Limb (tissue), 2 donors: ENCODE data around the gene PDPK1.
"Not testable (repeated sequence)": the region's sequence is repeated elsewhere in the genome, so short reads cannot be mapped to it uniquely, and the experiment has no call there.

Experiments used
- DNase-seq, 2 donors: peaks; one replicate each; pipeline ENCODE4 v3.0.0-alpha.2; 2016; ENCODE audit errors: extremely low spot score in 2 of 2

Gene PDPK1

DNA sequence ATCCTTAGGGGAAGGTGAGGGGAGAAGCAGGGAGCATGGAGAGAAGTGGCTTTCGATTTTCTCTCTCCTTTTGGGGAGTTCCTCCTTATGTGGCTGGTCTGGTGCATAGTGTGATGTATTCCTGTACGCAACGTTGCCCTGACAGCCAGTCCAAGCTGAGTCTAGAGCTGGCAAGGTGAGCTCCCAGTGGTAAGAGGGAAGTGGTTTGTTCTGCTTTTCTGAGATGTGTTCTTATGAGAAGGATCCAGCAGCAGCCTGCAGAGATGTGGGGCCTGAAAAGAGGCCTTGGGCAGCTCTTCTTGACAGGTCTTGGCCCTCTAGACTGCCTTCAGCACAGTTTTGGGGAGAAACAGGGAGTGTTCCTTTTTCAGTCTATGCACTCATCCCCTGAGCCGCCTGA is 3.1 kb downstream of the PDPK1 start:
- DNase-seq: not testable (repeated sequence)

DNA sequence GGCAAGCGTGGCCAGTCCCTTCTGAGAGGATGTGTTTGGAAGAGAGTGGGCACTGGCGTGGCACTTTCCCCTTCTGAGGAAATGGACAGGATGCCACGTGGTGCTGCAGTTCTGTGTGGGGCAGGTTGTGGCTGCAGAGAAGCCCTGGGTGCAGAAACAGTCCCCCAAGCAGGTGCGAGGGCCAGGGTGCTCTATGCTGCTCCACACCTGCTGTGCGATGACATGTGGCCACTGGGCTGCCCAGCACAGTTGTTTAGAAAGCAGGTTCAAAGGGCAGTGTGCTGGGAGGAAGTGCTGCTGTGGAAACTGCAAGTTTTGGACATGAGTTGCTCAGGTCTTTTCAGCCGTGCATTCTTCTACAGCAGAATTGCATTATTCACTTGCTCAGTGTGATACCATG is 3.6 kb downstream of the PDPK1 start:
- not testable (repeated sequence) for DNase-seq

DNA sequence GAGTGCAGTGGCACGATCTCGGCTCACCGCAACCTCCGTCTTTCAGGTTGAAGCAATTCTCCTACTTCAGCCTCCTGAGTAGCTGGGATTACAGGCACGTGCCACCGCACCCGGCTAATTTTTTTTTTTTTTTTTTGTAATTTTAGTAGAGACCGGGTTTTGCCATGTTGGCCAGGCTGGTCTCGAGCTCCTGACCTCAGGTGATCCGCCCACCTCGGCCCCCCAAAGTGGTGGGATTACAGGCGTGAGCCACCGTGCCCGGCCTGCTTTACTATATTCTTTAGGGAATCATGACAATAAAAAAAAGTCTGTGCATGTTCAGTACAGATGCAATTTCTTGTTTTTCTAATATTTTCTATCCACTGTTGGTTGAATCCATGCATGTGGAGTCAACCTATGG is 6.0 kb downstream of the PDPK1 start:
- DNase-seq: not testable (repeated sequence)

DNA sequence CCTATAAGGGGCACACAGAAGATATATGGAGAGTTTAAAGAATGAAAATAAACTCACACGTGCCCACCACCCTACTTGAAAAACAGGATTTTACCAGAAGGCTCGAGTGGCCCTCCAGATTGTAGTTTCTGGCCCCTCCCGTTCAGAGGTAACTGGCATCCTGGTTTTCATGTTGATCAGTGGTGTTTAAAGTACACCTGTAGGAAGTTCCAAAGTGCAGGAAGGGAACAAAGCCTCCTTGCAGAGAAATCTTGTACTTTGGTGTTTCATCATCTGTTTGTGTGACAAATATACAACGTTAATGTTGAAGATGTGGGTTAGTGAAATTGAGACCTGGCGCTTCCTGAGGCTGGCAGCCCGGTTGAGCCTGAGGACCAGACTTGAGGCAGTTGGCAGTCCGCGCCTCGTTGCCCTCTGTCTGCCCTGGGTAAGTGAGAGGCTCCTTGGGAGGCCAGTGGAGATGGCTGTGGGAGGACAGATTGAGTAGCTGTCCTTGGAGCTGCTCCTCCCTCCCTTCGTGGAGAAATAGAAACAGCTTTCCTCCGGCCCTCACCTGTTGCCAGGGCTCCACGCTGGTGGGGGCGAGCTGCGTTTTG is 12.6 kb downstream of the PDPK1 start:
- DNase-seq: not testable (repeated sequence)

DNA sequence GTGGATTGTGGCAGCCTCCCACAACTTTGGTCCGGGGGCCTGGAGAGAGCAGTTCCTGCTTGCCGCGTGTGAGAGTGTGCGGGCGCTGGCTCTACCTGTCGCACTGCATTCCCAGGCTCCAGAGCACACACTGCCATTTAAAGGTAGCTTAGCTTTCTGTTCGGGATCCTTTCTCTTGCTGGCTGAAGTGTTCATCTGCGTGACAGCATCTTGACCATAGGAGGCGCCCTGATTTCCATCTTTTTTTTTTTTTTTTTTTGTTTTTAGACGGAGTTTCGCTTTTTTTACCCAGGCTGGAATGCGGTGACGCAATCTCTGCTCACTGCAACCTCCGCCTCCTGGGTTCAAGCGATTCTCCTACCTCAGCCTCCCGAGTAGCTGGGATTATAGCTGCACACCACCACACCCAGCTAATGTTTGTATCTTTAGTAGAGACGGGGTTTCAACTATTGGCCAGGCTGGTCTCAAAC is 13.6 kb downstream of the PDPK1 start:
- DNase-seq: not testable (repeated sequence)

DNA sequence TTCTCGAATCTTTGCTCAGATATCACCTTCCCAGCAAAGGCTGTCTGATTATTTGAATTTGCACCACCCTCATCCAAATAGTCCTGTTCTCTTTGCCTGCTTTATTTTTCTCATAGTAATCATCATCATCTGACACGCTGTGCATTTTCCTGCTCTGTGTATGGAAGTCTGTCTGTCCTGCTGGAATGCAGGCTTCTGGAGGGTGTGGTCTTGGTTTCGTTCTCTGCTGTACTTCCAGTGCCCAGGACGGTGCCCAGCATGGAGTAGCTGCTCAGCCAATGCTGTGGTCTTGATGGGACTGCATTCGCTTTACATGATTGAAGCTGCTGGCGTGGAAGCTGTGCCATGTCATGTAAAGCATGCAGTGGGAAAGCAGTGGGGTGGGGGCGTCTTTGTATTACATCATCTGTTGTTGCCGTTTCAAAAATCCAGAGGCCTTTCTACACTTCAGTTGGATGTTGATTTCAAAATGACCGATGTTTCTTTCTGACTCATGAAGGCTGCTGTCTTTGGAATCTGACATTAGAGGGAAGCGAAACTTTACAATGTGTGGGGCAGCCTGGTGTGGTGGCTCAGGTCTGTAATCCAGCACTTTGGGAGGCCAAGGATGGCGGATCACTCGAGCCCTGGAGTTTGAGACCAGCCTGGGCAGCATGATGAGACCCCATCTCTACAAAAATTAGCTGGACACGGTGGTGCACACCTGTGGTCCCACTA is 17.0 kb downstream of the PDPK1 start:
- not testable (repeated sequence) for DNase-seq

DNA sequence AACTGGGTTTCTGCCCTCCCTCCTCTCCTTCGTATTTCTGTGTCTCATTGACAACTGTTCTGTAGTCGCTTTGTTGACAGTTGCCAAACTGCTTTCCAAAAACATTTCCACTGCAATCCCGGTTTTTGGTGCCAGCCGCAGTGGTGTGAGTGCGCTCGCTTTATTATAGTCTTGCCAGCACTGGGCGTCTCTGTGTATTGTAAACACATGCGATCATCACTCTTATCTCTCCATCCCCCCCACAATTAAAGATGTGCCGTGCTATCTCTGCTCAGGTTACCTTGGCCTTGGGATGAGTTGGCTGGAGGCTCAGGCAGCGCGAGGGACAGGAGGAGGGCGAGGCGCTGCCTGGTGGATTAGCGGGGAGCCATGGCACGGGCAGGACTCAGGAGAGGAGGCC is 19.3 kb downstream of the PDPK1 start:
- not testable (repeated sequence) for DNase-seq

DNA sequence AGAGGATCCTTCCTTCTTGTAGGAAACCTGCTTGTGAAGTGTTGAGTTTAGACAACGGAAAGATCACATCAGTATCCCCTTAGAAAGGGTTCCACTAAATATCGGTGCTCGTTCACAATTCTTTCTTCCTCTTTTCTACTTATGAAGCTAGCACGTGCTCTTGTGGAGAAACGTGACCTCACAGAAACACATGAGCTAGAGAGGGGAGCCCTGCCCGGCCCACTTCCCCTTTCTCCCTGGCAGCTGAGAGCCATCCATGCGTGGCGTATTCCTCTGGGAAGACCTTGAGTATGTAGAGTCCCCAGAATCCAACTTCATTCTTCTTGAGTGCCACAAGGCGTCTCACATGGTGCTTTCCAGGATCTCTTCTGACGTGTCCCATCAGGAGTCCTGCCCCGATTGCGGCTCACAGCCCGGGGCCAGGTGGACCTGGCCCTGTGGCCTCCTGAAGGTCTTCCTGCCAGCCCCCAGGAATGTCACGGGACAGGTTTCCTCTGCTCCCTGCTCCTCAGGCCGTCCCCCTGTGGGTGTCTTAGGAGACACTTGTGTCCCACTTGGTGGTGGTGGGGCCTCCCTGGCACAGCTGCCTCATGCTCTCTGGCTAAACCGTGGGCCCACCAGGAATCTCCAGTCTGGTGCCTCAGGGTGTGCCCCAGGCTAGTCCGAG is 22.4 kb downstream of the PDPK1 start:
- not testable (repeated sequence) for DNase-seq

DNA sequence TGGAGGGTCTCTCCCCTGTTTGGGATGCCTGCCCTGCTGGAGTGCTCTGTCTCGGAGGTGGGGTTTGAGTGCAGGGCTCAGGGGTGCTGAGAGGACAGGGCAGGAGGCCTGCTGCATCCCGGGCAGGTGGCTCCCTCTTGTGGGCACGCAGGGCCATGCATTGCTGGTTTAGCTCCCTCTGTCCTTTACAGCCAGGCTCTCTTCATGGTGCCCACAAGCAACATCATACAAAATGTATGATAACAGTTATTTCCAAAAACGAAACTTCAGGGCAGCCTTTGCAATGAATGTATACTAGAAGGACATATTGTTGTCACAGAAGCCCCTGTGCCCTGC is 22.9 kb downstream of the PDPK1 start:
- not testable (repeated sequence) for DNase-seq

DNA sequence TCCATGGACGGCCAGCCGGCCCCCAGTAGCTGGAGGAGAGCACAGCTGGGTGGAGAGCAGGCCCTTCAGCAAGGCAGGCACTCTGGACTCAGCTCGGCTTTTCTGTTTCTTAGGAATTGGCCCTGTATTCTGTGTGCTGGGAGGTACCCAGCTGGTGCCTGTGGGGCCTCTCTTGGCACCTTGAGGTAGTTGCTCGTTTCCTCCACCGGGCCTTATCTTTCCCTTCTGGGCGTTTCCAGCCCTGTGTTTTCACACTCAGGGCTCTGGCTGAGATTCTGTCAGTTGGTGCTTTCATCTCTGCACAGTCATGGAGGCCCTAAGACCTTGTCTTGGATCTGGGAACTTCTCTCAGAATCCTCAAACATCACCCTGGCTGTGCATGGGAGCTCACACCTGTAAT is 29.7 kb downstream of the PDPK1 start:
- not testable (repeated sequence) for DNase-seq

DNA sequence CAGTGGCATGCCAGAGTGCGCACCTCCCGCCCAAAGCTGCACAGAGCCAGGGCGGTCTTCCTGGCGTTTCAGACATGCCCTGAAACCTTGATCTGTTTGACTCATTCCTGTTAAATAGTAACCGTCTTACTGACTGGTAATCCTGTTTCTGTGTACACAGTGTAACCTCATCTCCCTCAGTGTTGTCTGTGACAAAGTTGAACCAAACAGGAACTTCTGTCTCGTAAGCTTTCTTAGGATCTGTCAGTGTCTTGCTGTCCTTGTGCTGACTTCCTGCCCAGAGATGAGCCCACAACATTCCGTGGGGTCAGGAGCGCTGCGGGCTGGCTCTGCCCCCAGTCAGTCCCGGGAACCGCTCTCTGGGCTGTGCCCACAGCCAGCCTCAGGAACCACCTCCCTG is 30.8 kb downstream of the PDPK1 start:
- not testable (repeated sequence) for DNase-seq

DNA sequence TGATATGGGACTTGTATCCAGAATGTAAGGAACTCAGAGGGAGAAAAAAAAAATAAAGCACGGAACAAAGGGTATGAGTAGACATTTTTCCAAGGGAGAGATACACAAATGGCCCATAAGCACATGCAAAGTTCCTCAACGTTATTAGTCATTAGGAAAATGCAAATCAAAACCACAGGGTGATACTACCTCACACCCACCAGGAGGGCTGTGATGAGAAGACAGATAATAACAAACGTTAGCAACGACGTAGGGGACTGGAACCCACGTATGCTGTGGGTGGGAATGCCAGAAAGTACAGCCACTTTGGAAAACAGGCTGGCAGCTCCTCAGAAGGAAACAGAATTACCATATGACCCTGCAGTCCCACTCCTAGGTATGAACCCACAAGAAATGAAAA is 34.9 kb downstream of the PDPK1 start:
- not testable (repeated sequence) for DNase-seq

DNA sequence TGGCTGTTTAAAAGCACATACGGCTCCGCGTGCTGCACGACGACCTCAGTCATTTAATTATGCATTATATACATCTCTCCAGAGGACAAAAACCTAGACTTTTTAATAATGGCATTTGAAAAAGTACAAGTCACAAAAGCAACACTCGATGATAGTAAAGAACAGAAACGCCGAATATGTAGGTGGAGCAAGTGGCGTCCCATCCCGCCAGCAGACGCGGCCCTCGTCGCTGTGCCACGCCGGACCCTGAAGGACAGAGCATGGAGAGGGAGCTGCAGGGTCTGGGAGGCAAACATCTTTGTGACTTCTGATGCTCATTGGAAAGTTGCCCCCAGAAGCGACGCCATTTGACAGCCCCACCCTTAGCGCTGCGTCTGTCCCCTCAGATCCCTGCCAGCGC is 38.0 kb downstream of the PDPK1 start:
- not testable (repeated sequence) for DNase-seq

DNA sequence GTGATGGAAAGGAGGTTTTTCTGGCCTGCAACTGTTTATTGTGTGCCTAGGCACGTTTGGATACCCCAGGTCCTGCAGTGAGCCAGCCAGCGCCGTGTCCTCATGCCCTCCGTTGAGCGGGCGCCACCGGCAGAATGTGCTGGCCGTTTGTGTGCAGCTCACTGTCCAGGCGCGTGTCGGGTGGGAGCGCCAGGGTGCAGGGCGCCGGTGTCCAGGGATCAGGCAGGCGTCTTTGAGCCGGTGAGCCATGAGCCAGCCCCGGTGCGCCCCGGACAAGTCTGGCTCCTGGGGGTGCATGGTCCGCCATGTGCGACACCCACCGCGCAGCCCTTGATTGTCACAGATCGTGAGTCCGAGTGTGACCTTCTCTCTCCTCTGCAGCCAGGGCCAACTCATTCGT is 39.2 kb downstream of the PDPK1 start:
- not testable (repeated sequence) for DNase-seq

DNA sequence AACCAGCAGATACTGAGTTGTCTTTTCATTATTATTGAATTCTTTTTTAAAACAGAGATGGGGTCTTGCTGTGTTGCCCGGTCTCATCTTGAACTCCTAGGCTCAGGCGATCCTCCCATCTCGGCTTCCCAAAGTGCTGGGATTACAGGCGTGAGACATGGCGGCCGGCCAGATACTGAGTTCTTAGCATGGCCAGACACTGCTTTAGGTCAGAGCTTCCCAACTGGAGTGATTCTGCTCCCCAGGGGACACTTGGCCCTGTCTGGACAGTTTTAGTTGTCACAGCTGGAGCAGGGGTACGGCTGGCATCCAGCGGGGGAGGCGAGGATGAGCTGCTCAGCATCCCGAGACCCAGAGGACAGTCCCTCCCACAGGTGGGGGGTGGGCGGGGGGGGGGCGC is 41.1 kb downstream of the PDPK1 start:
- DNase-seq: not testable (repeated sequence)

DNA sequence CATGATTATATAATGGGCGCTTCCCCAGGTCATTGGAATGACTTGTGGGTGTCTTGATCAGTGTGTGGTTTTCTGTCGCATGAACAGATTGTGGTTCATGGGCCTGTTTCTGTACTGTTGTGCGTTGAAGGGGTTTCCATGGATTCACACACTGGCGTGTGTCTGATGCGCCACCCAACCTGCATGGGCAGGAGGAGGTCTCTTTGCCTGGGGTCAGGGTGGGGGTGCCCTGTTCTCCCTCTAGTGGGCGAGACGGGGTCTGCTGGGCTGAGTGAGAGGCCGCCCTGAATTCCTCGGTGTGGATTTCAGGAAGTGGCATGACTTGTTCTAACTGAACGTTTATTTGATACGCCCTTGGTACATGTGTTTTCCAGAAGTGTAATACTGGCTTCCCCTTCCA is 42.3 kb downstream of the PDPK1 start:
- not testable (repeated sequence) for DNase-seq

DNA sequence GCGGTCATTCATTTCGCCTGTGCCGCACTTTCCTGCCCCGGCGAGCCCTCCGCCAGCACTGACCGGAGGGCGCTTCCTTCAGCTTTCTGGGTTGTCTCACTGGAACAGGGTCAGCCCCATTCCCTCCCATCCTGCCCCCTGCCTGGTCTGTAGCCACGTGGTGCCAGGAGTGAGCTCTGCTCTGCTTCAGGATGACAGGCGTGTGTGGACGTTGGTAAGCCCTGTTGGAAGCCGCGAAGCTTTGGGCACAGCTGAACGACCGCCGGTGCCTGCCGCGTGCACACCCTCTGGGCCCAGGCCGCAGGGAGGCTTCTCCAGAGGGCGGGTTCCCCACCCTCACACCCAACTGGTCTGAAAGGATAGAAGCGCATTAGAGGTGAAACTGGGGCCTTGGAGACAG is 43.0 kb downstream of the PDPK1 start:
- not testable (repeated sequence) for DNase-seq

DNA sequence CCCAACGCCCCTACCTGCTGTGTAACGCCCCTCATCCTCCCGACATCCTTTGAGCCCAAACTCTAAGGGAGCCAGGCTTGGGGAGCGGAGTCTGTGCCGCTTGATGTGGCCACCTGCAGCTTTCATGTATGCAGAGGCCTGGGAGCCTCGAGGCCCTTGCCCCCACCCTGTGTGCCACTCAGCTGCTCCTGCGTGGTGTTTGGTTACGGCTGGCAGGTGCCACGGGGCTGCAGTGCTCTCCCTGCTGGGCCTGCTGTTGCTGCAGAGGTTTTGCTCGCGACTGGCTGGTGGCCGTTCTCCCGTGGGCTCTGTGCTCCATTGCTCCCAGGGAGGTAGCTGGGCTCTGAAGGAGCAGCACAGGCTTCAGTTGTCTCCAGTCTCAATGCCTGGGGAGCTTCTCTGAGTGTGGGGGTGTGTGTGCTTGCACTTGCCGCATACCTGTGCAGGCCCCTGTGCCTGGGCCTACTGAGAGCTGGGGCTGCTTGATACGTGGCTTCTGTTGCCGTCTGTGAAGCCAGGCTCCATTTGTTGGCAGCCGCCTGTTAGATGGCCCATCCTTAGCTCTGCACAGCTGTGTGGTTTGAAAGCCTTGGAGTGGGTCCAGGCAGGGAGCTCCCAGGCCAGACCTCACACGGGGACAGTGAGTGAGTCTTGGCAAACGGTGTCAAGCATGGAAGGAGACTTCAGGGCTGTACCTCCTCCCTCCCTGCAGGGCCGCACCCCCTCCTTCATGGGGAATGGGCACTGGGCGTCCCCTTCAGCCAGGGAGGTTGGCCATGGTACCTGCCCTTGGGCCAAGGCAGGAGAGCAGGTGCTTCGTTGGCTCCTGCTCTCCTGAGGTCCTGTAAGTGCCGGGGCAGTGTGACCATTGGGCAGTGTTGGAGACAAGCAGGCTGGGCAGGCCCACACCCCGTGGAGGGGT is 47.2 kb downstream of the PDPK1 start:
- DNase-seq: peak in 1 of 2 donors; percentile 48

DNA sequence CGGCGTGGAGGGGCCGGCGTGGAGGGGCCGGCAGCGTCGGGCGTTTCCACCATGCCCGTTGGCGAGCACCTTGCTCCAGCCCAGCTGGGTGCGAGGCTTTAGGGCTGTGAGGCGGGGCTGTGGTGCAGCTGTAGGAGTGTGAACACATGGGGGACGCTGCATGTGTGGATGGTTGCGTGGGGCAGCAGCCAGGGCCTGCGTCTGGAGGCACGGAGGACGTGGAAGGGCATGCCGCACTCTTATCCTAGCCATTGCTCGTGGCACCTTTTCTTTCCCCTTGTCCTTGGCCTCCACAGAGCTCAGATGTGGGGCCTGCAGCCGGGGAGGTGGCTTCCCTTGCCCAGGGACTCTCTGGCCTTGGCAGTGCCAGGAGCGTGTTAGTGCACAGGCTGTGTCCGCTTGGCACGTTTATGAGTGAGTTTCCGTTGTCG is 47.8 kb downstream of the PDPK1 start:
- no peak for DNase-seq

DNA sequence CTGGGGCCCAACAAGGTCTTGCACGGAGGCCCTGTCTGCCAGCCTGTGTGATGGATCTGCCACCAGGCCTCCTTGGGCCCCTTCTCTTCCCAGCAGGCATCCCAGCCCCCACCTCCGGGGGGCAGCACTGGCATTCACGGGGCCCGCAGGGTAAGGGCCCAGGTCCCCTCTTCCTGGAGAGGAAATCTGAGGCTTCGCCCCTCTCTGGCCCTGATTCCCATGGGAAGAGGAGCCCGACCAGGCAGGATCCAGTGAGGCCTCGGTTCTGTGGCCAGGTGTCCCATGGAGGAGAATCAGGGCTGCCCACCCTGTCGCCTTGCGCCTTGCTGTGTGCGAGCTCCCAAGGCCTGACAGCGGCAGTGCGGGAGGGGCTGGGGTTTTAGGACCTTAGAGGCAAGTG is 48.4 kb downstream of the PDPK1 start:
- DNase-seq: no peak

DNA sequence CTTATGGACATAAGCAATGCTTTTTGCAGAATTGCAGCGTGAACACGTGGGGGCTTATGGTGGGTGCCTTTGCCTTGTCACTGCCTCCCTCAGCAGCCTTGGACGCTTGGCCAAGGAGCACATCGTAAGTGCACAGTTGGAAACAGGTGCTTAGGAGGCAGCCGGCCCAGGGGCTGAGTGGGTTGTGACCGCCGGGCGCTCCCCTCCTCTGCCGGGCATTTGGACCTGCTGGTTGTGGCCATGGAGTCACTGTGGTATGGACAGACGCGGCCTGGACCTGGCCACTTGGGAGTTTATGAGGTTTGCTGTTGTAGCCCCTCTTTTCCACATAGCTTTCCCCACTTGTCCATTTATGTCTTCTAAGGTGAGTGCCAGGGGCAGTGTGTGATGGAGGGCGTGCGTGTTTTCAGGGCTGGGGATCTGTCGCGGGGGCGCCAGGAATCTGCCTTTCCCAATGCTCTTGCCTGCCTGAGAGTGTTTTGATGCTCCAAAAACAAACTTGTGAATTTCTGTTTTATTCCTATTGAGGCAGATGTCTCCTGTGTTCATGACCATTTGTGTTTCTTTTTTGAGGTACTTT is 49.2 kb downstream of the PDPK1 start:
- DNase-seq: no peak
